Astrocyte (in vitro differentiated cells and primary cell): ENCODE results near the gene PPP1R15B. TPM values are rescaled to one million over a fixed set of nuclear protein-coding genes. Genes with fewer than 3 reads are reported as not detected.
"Not testable (repeated sequence)": the region's sequence is repeated elsewhere in the genome, so short reads cannot be mapped to it uniquely, and the experiment has no call there.

ENCODE experiments used
- DNase-seq: peaks from one replicate; pipeline ENCODE4 v3.0.0-alpha.2; 2010; ENCODE audit warnings: low read depth
- FAIRE-seq: peaks from 2 replicates; lab custom pipeline; 2011; peaks lifted over from hg19 to GRCh38; lab: Jason Lieb, UNC
- H2AFZ ChIP-seq: 2 replicates; pipeline ENCODE4 v1.6.0; 2012; ENCODE audit warnings: low read depth, low read length, inconsistent platforms
- H3K27ac ChIP-seq: 2 replicates; pipeline ENCODE4 v1.5.1; 2011; ENCODE audit warnings: low read depth, low read length, inconsistent platforms
- H3K27me3 ChIP-seq: 2 replicates; pipeline ENCODE4 v1.6.0; 2011; ENCODE audit warnings: low read length, inconsistent platforms; ENCODE audit not compliant: insufficient read depth
- H3K36me3 ChIP-seq: 2 replicates; pipeline ENCODE4 v1.5.1; 2011; ENCODE audit warnings: low read length, inconsistent platforms; ENCODE audit not compliant: insufficient read depth
- H3K4me1 ChIP-seq: 2 replicates; pipeline ENCODE4 v1.5.1; 2011; ENCODE audit warnings: low read length, inconsistent platforms; ENCODE audit not compliant: insufficient read depth
- H3K4me2 ChIP-seq: 2 replicates; pipeline ENCODE4 v1.6.0; 2012; ENCODE audit warnings: low read length, inconsistent platforms
- H3K4me3 ChIP-seq: 2 replicates; pipeline ENCODE4 v1.5.1; 2011; ENCODE audit warnings: low read depth, mild to moderate bottlenecking, low read length, inconsistent platforms; ENCODE audit not compliant: insufficient read depth
- H3K79me2 ChIP-seq: 2 replicates; pipeline ENCODE4 v1.6.0; 2012; ENCODE audit warnings: mild to moderate bottlenecking, low read length, inconsistent platforms; ENCODE audit not compliant: insufficient read depth
- H3K9ac ChIP-seq: 2 replicates; pipeline ENCODE4 v1.6.0; 2012; ENCODE audit warnings: mild to moderate bottlenecking, low read length, inconsistent platforms
- H3K9me3 ChIP-seq: 2 replicates; pipeline ENCODE4 v1.5.1; 2012; ENCODE audit warnings: low read depth, mild to moderate bottlenecking, low read length, inconsistent platforms; ENCODE audit not compliant: insufficient read depth
- H4K20me1 ChIP-seq: 2 replicates; pipeline ENCODE4 v1.6.0; 2012; ENCODE audit warnings: low read length, inconsistent platforms; ENCODE audit not compliant: insufficient read depth
- H3K27ac Mint-ChIP-seq: one replicate; pipeline ENCODE4 v1.8.0; 2021; ENCODE audit warnings: mild to moderate bottlenecking, mixed read lengths; ENCODE audit not compliant: unreplicated experiment
- H3K27me3 Mint-ChIP-seq: one replicate; pipeline ENCODE4 v1.8.0; 2021; ENCODE audit warnings: low read depth, mixed read lengths; ENCODE audit not compliant: unreplicated experiment
- H3K36me3 Mint-ChIP-seq: one replicate; pipeline ENCODE4 v1.8.0; 2021; ENCODE audit warnings: low read depth, mixed read lengths; ENCODE audit not compliant: unreplicated experiment
- H3K4me1 Mint-ChIP-seq: one replicate; pipeline ENCODE4 v1.8.0; 2021; ENCODE audit warnings: low read depth, mixed read lengths; ENCODE audit not compliant: unreplicated experiment
- H3K4me3 Mint-ChIP-seq: one replicate; pipeline ENCODE4 v1.8.0; 2021; ENCODE audit warnings: mild to moderate bottlenecking, moderate library complexity, mixed read lengths; ENCODE audit not compliant: unreplicated experiment
- H3K9me3 Mint-ChIP-seq: one replicate; pipeline ENCODE4 v1.8.0; 2021; ENCODE audit warnings: mild to moderate bottlenecking, mixed read lengths; ENCODE audit not compliant: unreplicated experiment
- CTCF ChIP-seq: IDR thresholded peaks from 2 replicates; pipeline ENCODE4 v1.5.1; 2011; ENCODE audit warnings: low read depth, mild to moderate bottlenecking, inconsistent platforms, low read length, moderate library complexity; ENCODE audit not compliant: insufficient read depth
- EZH2 ChIP-seq: IDR thresholded peaks from 2 replicates; pipeline ENCODE4 v1.6.1; 2012; ENCODE audit warnings: mild to moderate bottlenecking, low read length, inconsistent platforms; ENCODE audit not compliant: insufficient read depth
- total RNA-seq: library from RNA; stranded (reverse); gene quantifications from 2 replicates; pipeline ENCODE4 v1.2.1, GENCODE V29; 2021

PPP1R15B gene
- total RNA-seq, 1 donor from 2014 or later, result 38.8 TPM

GRCh38 chr1:204424621-204425020, 13.0 kb upstream of the PPP1R15B start:
- Histone ChIP-seq H3K4me1 (peaks cover 11% of the 10 kb centered on the region), H3K27me3 (no peaks in the 10 kb centered on the region), H3K36me3 (no peaks in the 10 kb centered on the region), H4K20me1 (no peaks in the 10 kb centered on the region), H3K79me2 (no peaks in the 10 kb centered on the region), H3K4me2 (no peak overlapping the region), H2AFZ (no peak overlapping the region), H3K4me3 (no peak overlapping the region), H3K27ac (no peak overlapping the region), H3K9me3 (no peaks in the 10 kb centered on the region), H3K9ac (no peak overlapping the region)
- no peak overlapping the region for H3K4me3 Mint-ChIP-seq
- FAIRE-seq (no peak), DNase-seq (no peak)
- peaks cover 27% of the 10 kb centered on the region for H3K36me3 Mint-ChIP-seq
- H3K4me1 Mint-ChIP-seq, result peaks cover 18% of the 10 kb centered on the region
- no peaks in the 10 kb centered on the region for H3K9me3 Mint-ChIP-seq
- H3K27me3 Mint-ChIP-seq, result no peaks in the 10 kb centered on the region
- H3K27ac Mint-ChIP-seq, result no peak overlapping the region
- TF ChIP-seq EZH2 (no peak), CTCF (no peak)

GRCh38 chr1:204422061-204422705, 10.6 kb upstream of the PPP1R15B start:
- peaks cover 25% of the 10 kb centered on the region for H3K36me3 Mint-ChIP-seq
- not testable (repeated sequence) for H3K9me3 ChIP-seq, H3K27me3 ChIP-seq, DNase-seq, H3K9me3 Mint-ChIP-seq, H3K9ac ChIP-seq, H3K4me3 Mint-ChIP-seq, H3K36me3 ChIP-seq, H3K27ac ChIP-seq, H3K27ac Mint-ChIP-seq, H3K27me3 Mint-ChIP-seq, H2AFZ ChIP-seq, FAIRE-seq, H3K4me3 ChIP-seq, H3K79me2 ChIP-seq, H4K20me1 ChIP-seq, H3K4me2 ChIP-seq
- H3K4me1 Mint-ChIP-seq, result peaks cover 39% of the 10 kb centered on the region
- H3K4me1 ChIP-seq, result peaks cover 35% of the 10 kb centered on the region

GRCh38 chr1:204421441-204421840, 9.8 kb upstream of the PPP1R15B start:
- Histone ChIP-seq H2AFZ (no peak overlapping the region), H3K36me3 (no peaks in the 10 kb centered on the region), H4K20me1 (no peaks in the 10 kb centered on the region), H3K27ac (no peak overlapping the region), H3K79me2 (no peaks in the 10 kb centered on the region), H3K4me2 (no peak overlapping the region), H3K9me3 (no peaks in the 10 kb centered on the region), H3K4me3 (no peak overlapping the region), H3K9ac (no peak overlapping the region), H3K4me1 (peaks cover 37% of the 10 kb centered on the region), H3K27me3 (no peaks in the 10 kb centered on the region)
- peaks cover 38% of the 10 kb centered on the region for H3K4me1 Mint-ChIP-seq
- H3K27me3 Mint-ChIP-seq, result no peaks in the 10 kb centered on the region
- TF ChIP-seq CTCF (no peak), EZH2 (no peak)
- no peaks in the 10 kb centered on the region for H3K9me3 Mint-ChIP-seq
- H3K36me3 Mint-ChIP-seq, result peaks cover 24% of the 10 kb centered on the region
- FAIRE-seq, result no peak
- DNase-seq, result no peak
- H3K4me3 Mint-ChIP-seq, result no peak overlapping the region
- H3K27ac Mint-ChIP-seq, result no peak overlapping the region
